Tibial nerve (tissue), 4 donors: ENCODE measurements around the gene UBE2G1. TPM values are rescaled to one million over a fixed set of nuclear protein-coding genes. Genes with fewer than 3 reads are reported as not detected.
"Not testable (repeated sequence)": the region's sequence is repeated elsewhere in the genome, so short reads cannot be mapped to it uniquely, and the experiment has no call there.

Source experiments
- DNase-seq, 2 donors: peaks; one replicate each; pipeline ENCODE4 v3.0.0-alpha.2; 2019; ENCODE audit warnings: low spot score in 2 of 2
- H3K27ac ChIP-seq, 4 donors: fragments of 200-600 bp; sonication (generic) in 3 of 4; one replicate each; pipeline ENCODE4 v1.5.1; 2017 to 2019; ENCODE audit warnings: mild to moderate bottlenecking in 1 of 4
- H3K27me3 ChIP-seq, 2 donors: fragments of 200-600 bp; sonication (generic) in 1 of 2; one replicate each; pipeline versions ENCODE4 v1.5.1 to v1.6.0; 2017 to 2019
- H3K36me3 ChIP-seq, 3 donors: fragments of 200-600 bp; sonication (generic); one replicate each; pipeline ENCODE4 v1.5.1; 2018 to 2019
- H3K4me1 ChIP-seq, 4 donors: fragments of 200-600 bp; sonication (generic) in 3 of 4; one replicate each; pipeline ENCODE4 v1.5.1; 2017 to 2019
- H3K4me3 ChIP-seq, 4 donors: fragments of 200-600 bp; sonication (generic) in 3 of 4; one replicate each; pipeline ENCODE4 v1.5.1; 2017 to 2019; ENCODE audit warnings: mild to moderate bottlenecking in 1 of 4, moderate library complexity in 1 of 4
- H3K9me3 ChIP-seq, 4 donors: fragments of 200-600 bp; sonication (generic) in 3 of 4; one replicate each; pipeline ENCODE4 v1.5.1; 2017 to 2019
- CTCF ChIP-seq, 5 experiments: fragments of 200-600 bp in 3 of 5; fragments of 450-650 bp in 2 of 5; sonication (generic) in 3 of 5; IDR thresholded peaks; one replicate each; pipeline ENCODE4 v1.5.1; 2016 to 2019; ENCODE audit warnings: antibody characterized with exemption in 5 of 5, mild to moderate bottlenecking in 3 of 5, moderate library complexity in 2 of 5
- EP300 ChIP-seq, 2 donors: sonication (generic); formaldehyde crosslinking; IDR thresholded peaks; one replicate each; pipeline ENCODE4 v1.6.1; 2017; ENCODE audit warnings: antibody characterized with exemption in 2 of 2, mild to moderate bottlenecking in 1 of 2
- POLR2A ChIP-seq, 2 donors: fragments of 450-650 bp; IDR thresholded peaks; one replicate each; pipeline ENCODE4 v1.6.1; 2017; ENCODE audit warnings: antibody characterized with exemption in 2 of 2, mild to moderate bottlenecking in 2 of 2, moderate library complexity in 2 of 2
- WGBS, 2 donors: methylation state at CpG; one replicate each; pipeline ENCODE4 v1.1.5; 2018; 5-methylcytosine and 5-hydroxymethylcytosine counted together
- total RNA-seq, 4 donors: library from RNA; depleted of rRNA; stranded (reverse); fragments of >200 nt; gene quantifications; one replicate each; pipeline ENCODE4 v1.1.0, GENCODE V29; 2016

UBE2G1 gene
- total RNA-seq, 4 donors from 2014 or later = 30.4 to 50.7 (median 38.3) TPM

- H3K9me3 ChIP-seq = no peaks in the 10 kb centered on the region
- 90 to 93% methylated on average over 5 of the region's 5 CpGs for WGBS, 2 donors
- H3K27me3 ChIP-seq = no peaks in the 10 kb centered on the region
- H3K27ac ChIP-seq = no peak overlapping the region
- H3K36me3 ChIP-seq = no peaks in the 10 kb centered on the region
- no peak overlapping the region for H3K4me3 ChIP-seq
- TF ChIP-seq EP300 (IDR thresholded peaks at IDR 0.05) = no peak
- no peak for TF ChIP-seq CTCF (IDR thresholded peaks at IDR 0.05)
- DNase-seq = no peak
- no peaks in the 10 kb centered on the region for H3K4me1 ChIP-seq
These were observed 20.7 kb upstream of the UBE2G1 start for GRCh38 chr17:4387137-4387536.

GRCh38 chr17:4386406-4386805 is 19.9 kb upstream of the UBE2G1 start:
- WGBS, 2 donors = 72 to 82% methylated on average over 2 of the region's 2 CpGs
- TF ChIP-seq CTCF (IDR thresholded peaks at IDR 0.05) (no peak), POLR2A (IDR thresholded peaks at IDR 0.05) (no peak), EP300 (IDR thresholded peaks at IDR 0.05) (no peak)
- no peaks in the 10 kb centered on the region for H3K4me1 ChIP-seq
- no peaks in the 10 kb centered on the region for H3K27me3 ChIP-seq
- no peaks in the 10 kb centered on the region for H3K9me3 ChIP-seq
- no peak overlapping the region for H3K27ac ChIP-seq
- no peak for DNase-seq
- no peak overlapping the region for H3K4me3 ChIP-seq
- no peaks in the 10 kb centered on the region for H3K36me3 ChIP-seq

GRCh38 chr17:4381690-4382671 is 15.5 kb upstream of the UBE2G1 start:
- no peak overlapping the region for H3K27ac ChIP-seq
- no peaks in the 10 kb centered on the region for H3K36me3 ChIP-seq
- WGBS, 2 donors = 72 to 77% methylated on average over 7 of the region's 7 CpGs
- H3K9me3 ChIP-seq = no peaks in the 10 kb centered on the region
- TF ChIP-seq POLR2A (IDR thresholded peaks at IDR 0.05) (no peak), CTCF (IDR thresholded peaks at IDR 0.05) (no peak), EP300 (IDR thresholded peaks at IDR 0.05) (no peak)
- no peak overlapping the region for H3K4me3 ChIP-seq
- no peaks in the 10 kb centered on the region for H3K4me1 ChIP-seq
- DNase-seq = no peak
- no peaks in the 10 kb centered on the region for H3K27me3 ChIP-seq

GRCh38 chr17:4378626-4379025 is 12.2 kb upstream of the UBE2G1 start:
- H3K36me3 ChIP-seq = no peaks in the 10 kb centered on the region
- no peak overlapping the region for H3K27ac ChIP-seq
- H3K27me3 ChIP-seq = no peaks in the 10 kb centered on the region
- H3K4me3 ChIP-seq = no peak overlapping the region
- no peaks in the 10 kb centered on the region for H3K4me1 ChIP-seq
- DNase-seq = no peak
- TF ChIP-seq CTCF (IDR thresholded peaks at IDR 0.05) = no peak
- no peak for TF ChIP-seq POLR2A (IDR thresholded peaks at IDR 0.05)
- no peak for TF ChIP-seq EP300 (IDR thresholded peaks at IDR 0.05)
- no peaks in the 10 kb centered on the region for H3K9me3 ChIP-seq
- WGBS, 2 donors = 98 to 100% methylated on average over 1 of the region's 1 CpG

GRCh38 chr17:4377247-4377646 is 10.8 kb upstream of the UBE2G1 start:
- not testable (repeated sequence) for H3K36me3 ChIP-seq, H3K9me3 ChIP-seq, H3K4me1 ChIP-seq, DNase-seq, H3K27ac ChIP-seq, H3K4me3 ChIP-seq, H3K27me3 ChIP-seq
- 82% methylated on average over 7 of the region's 7 CpGs for WGBS, 2 donors

- not testable (repeated sequence) for H3K36me3 ChIP-seq
- WGBS, 2 donors = 82 to 85% methylated on average over 14 of the region's 14 CpGs
These were observed 9.4 kb upstream of the UBE2G1 start for GRCh38 chr17:4375796-4376440.

More at GRCh38 chr17:4375796-4376440, 9.4 kb upstream of the UBE2G1 start:
- H3K4me3 ChIP-seq, H3K27ac ChIP-seq, DNase-seq, H3K4me1 ChIP-seq, H3K27me3 ChIP-seq, H3K9me3 ChIP-seq: not testable (repeated sequence)
